Tibial artery (tissue), 4 donors: ENCODE measurements around the gene C12orf57.

Source experiments
- DNase-seq, 2 donors: peaks; one replicate each; pipeline ENCODE4 v3.0.0-alpha.2; 2019
- H3K27ac ChIP-seq, 2 donors: fragments of 200-600 bp; sonication (generic) in 1 of 2; 1 replicate in 1 of 2; 2 replicates in 1 of 2; pipeline ENCODE4 v1.5.1; 2018 to 2019; ENCODE audit warnings: mild to moderate bottlenecking in 1 of 2
- H3K27me3 ChIP-seq, 2 donors: fragments of 200-600 bp; sonication (generic) in 1 of 2; one replicate each; pipeline versions ENCODE4 v1.5.1 to v1.6.0; 2016 to 2019
- H3K36me3 ChIP-seq, 3 donors: fragments of 200-600 bp; sonication (generic) in 2 of 3; one replicate each; pipeline ENCODE4 v1.5.1; 2016 to 2019; ENCODE audit warnings: mild to moderate bottlenecking in 2 of 3
- H3K4me1 ChIP-seq, 4 donors: fragments of 200-600 bp; sonication (generic) in 2 of 4; 1 replicate in 3 of 4; 2 replicates in 1 of 4; pipeline ENCODE4 v1.5.1; 2016 to 2019
- H3K4me3 ChIP-seq, 2 donors: fragments of 200-600 bp; sonication (generic) in 1 of 2; 1 replicate in 1 of 2; 2 replicates in 1 of 2; pipeline ENCODE4 v1.5.1; 2018 to 2019; ENCODE audit warnings: mild to moderate bottlenecking in 2 of 2
- H3K9me3 ChIP-seq, 3 donors: fragments of 200-600 bp; sonication (generic) in 1 of 3; one replicate each; pipeline ENCODE4 v1.5.1; 2016 to 2019
- intact Hi-C: fragments of 100-400 bp; cut with DNase I; formaldehyde crosslinking; loops from one replicate; pipeline ENCODE4 v1.15.0; 2023; ENCODE audit warnings: low total_unique reads
- TF ChIP-seq, protein P1 (sequence below), 2 experiments: fragments of 200-600 bp in 1 of 2; fragments of 450-650 bp in 1 of 2; IDR thresholded peaks; one replicate each; pipeline ENCODE4 v1.5.1; 2017 to 2019; ENCODE audit warnings: antibody characterized with exemption in 2 of 2, mild to moderate bottlenecking in 1 of 2, moderate library complexity in 1 of 2

Gene C12orf57

DNA sequence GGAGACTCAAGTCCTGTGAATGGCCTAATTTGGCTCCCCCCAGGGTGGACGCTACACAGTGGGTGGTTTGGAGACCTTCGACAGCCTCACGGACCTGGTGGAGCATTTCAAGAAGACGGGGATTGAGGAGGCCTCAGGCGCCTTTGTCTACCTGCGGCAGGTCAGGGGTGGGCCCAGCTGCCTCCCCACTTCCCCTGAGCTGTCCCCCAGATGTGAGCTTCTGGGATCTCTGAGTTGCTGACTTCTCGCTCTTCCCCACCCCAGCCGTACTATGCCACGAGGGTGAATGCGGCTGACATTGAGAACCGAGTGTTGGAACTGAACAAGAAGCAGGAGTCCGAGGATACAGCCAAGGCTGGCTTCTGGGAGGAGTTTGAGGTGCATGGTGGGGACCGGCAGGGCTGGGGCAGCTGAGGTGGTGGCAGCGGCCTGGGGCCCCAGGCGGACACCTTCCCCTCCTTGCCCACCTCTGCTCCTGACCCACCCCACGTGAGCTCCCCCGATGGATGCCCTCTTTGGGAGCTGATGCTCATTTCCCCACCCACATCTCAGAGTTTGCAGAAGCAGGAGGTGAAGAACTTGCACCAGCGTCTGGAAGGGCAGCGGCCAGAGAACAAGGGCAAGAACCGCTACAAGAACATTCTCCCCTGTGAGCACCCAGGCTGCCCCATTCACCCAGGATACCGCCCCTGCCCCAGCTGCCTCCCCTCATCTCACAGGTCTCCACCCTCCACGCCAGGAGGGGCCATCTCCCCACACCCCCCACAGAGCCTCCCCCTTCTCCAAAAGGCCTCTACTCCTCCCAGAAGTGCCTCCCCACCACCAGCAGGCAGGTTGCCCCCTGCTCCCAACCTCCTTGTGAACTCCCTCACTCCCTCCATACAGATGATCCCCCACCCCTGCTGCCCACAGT, 11.5 kb downstream of the C12orf57 start:
- Histone ChIP-seq H3K4me1 (peaks cover 0 to 2% (median 0%) of the 10 kb centered on the region in 4 donors), H3K9me3 (no peaks in the 10 kb centered on the region), H3K27me3 (no peaks in the 10 kb centered on the region), H3K27ac (no peak overlapping the region), H3K36me3 (peaks cover 0 to 25% (median 0%) of the 10 kb centered on the region in 3 donors), H3K4me3 (no peak overlapping the region)
- TF ChIP-seq, protein P1, sequence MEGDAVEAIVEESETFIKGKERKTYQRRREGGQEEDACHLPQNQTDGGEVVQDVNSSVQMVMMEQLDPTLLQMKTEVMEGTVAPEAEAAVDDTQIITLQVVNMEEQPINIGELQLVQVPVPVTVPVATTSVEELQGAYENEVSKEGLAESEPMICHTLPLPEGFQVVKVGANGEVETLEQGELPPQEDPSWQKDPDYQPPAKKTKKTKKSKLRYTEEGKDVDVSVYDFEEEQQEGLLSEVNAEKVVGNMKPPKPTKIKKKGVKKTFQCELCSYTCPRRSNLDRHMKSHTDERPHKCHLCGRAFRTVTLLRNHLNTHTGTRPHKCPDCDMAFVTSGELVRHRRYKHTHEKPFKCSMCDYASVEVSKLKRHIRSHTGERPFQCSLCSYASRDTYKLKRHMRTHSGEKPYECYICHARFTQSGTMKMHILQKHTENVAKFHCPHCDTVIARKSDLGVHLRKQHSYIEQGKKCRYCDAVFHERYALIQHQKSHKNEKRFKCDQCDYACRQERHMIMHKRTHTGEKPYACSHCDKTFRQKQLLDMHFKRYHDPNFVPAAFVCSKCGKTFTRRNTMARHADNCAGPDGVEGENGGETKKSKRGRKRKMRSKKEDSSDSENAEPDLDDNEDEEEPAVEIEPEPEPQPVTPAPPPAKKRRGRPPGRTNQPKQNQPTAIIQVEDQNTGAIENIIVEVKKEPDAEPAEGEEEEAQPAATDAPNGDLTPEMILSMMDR (IDR thresholded peaks at IDR 0.05): no peak
- no peak for DNase-seq
- intact Hi-C loops: no loop called here

DNA sequence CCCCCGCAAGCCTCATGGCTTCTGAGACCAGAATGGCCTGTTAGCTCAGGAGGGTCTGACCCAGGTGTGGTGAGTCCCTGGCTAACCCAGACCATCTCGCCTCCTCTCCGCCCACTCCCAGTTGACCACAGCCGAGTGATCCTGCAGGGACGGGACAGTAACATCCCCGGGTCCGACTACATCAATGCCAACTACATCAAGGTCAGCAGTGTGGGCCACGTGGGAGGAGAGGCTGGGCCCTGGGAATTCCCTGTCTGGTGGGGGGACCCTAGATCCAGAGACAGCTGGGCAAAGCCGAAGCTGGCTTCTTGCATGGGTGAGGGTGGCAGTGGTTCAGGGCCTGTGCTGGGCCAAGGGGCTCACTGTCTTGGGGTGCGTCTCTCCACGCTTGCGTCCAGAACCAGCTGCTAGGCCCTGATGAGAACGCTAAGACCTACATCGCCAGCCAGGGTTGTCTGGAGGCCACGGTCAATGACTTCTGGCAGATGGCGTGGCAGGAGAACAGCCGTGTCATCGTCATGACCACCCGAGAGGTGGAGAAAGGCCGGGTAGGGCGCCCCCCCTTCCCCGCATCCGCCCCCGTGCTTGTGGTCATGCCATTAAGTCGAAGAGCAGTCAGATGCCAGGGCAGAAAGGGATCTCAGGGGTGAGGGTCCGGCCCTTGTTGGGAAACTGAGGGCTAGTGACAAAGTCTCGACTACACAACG, 12.4 kb downstream of the C12orf57 start:
- Histone ChIP-seq H3K27ac (no peak overlapping the region), H3K27me3 (no peaks in the 10 kb centered on the region)
- intact Hi-C loops: no loop called here

GRCh38 chr12:6957151-6957701, 13.4 kb downstream of the C12orf57 start:
- H3K27me3 ChIP-seq: no peaks in the 10 kb centered on the region
- H3K27ac ChIP-seq: no peak overlapping the region
- intact Hi-C loops: no loop called here
- H3K36me3 ChIP-seq: peaks cover 0 to 25% (median 0%) of the 10 kb centered on the region in 3 donors
- H3K4me1 ChIP-seq: peaks cover 0 to 18% (median 10%) of the 10 kb centered on the region in 4 donors
- no peak overlapping the region for H3K4me3 ChIP-seq
- DNase-seq: peak in 1 of 2 donors; percentile 61
- no peaks in the 10 kb centered on the region for H3K9me3 ChIP-seq
- TF ChIP-seq, protein P1 (IDR thresholded peaks at IDR 0.05): no peak

More for the DNA sequence above, 12.4 kb downstream of the C12orf57 start:
- Histone ChIP-seq H3K4me3 (no peak overlapping the region), H3K9me3 (no peaks in the 10 kb centered on the region), H3K4me1 (peaks cover 0 to 8% (median 2%) of the 10 kb centered on the region in 4 donors), H3K36me3 (peaks cover 0 to 25% (median 0%) of the 10 kb centered on the region in 3 donors)
- no peak for DNase-seq
- TF ChIP-seq, protein P1 (IDR thresholded peaks at IDR 0.05): no peak

DNA sequence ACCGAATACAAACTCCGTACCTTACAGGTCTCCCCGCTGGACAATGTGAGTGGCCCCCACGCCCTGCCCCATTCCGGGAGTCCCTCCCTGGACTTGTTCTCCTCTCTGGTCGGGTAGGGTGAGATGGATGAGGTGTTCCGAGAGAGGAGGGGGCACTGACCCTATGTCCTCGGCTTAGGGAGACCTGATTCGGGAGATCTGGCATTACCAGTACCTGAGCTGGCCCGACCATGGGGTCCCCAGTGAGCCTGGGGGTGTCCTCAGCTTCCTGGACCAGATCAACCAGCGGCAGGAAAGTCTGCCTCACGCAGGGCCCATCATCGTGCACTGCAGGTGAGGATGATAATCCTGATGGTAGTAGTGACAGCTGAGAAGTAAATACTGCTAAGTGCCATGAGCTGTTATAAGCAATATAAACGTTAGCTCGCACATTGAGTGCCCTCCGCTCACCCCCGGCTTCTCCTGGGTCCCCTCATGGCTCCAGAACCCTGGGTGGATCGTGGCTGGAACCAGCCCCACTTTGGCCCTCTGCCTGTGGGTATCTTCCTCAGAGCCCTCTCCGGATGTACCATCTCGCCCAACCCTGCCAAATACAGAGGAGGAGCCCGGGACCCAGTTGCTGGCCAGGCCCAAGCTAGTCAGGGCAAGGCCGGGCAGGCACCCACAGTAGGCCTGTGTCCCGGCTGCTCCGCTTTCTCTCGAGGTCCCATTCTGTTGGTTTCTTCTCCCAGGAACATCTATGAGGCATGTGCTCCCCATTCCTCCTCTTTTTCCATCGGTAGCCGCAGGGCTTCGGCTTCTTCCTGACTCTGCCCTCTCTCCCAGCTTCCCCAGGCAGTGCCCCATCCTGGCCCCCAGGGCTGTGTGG, 14.2 kb downstream of the C12orf57 start:
- DNase-seq: peak in 1 of 2 donors; percentile 62
- Histone ChIP-seq H3K27ac (no peak overlapping the region), H3K36me3 (peaks cover 0 to 25% (median 0%) of the 10 kb centered on the region in 3 donors), H3K27me3 (no peaks in the 10 kb centered on the region), H3K4me1 (peaks cover 0 to 21% (median 13%) of the 10 kb centered on the region in 4 donors), H3K9me3 (no peaks in the 10 kb centered on the region), H3K4me3 (no peak overlapping the region)
- intact Hi-C loops: no loop called here
- TF ChIP-seq, protein P1 (IDR thresholded peaks at IDR 0.05): no peak

DNA sequence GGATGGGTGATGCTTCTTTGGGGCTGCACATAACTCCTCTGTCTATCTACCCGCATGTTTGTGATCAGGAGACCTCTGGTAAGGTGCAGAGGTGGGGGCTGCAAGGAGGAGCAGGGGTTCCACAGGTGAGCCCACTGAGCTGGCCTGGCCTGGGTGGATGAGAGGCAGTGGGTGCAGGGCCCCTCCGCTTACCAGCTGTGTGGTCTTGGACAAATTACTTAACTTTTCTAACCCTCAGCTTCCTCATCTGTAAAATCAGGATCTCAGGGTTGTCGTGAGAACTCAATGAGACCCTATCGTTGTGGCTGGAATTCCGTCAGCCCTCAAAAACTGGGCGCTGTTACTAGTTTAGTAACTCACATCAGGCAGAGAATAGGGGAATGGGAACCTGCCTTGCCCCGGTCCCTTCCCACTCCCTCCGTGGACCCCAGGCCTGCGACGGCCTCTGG, 14.8 kb downstream of the C12orf57 start:
- intact Hi-C loops: no loop called here
- H3K27ac ChIP-seq: no peak overlapping the region
- TF ChIP-seq, protein P1 (IDR thresholded peaks at IDR 0.05): no peak

More for the DNA sequence above, 14.8 kb downstream of the C12orf57 start:
- no peak overlapping the region for H3K4me3 ChIP-seq
- no peaks in the 10 kb centered on the region for H3K9me3 ChIP-seq
- DNase-seq: peak in 1 of 2 donors; percentile 59
- no peaks in the 10 kb centered on the region for H3K27me3 ChIP-seq
- peaks cover 0 to 21% (median 13%) of the 10 kb centered on the region in 4 donors for H3K4me1 ChIP-seq
- peaks cover 0 to 25% (median 0%) of the 10 kb centered on the region in 3 donors for H3K36me3 ChIP-seq
